ENCODE measurements around the gene ATP6AP1. TPM values are rescaled to one million over a fixed set of nuclear protein-coding genes. Genes with fewer than 3 reads are reported as not detected.
"Not testable (repeated sequence)": the region's sequence is repeated elsewhere in the genome, so short reads cannot be mapped to it uniquely, and the experiment has no call there.

The ATP6AP1 gene
- polyA plus RNA-seq, 4 donors, result 90.0 to 165 (median 151) TPM

GRCh38 chrX:154398668-154399526, 29.6 kb upstream of the ATP6AP1 start:
- DNase-seq (ENCODE audit: low read depth in 4 of 4, low spot score in 3 of 4), result peak in 1 of 4 donors; percentile 60

DNA sequence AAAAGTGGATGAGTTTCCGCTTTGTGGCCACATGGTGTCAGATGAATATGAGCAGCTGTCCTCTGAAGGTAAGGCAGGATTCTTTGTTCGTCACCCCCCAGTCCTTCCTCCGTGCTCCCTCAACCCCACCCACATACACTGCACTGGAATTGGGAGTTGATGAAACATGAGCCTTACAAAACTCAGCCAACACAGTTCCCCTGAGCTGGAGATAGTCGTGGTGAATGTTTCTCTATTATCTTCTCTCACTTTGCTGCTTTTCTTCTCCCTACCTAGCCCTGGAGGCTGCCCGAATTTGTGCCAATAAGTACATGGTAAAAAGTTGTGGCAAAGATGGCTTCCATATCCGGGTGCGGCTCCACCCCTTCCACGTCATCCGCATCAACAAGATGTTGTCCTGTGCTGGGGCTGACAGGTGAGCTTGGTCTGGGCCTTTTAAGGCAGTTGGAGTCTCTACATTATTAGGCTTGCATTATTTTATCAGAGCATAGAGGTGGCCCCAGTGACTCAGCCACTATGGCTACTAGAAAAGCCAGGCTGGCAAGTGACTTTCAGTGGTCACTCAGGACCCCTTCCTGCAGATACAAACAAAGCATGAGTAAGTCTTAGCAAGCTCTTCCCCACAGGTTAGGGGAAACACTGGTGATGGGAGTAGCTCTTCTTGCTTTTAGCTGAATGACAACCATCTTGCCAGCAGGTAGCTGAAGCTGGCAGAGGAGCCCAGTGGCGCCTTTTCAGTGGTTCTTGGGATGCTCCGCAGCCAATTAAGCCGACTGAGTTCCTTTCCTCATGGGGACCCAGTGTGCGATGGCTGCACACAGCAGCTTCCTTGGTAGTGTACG, 28.7 kb upstream of the ATP6AP1 start:
- no peak for DNase-seq (ENCODE audit: low read depth in 4 of 4, low spot score in 3 of 4)

DNA sequence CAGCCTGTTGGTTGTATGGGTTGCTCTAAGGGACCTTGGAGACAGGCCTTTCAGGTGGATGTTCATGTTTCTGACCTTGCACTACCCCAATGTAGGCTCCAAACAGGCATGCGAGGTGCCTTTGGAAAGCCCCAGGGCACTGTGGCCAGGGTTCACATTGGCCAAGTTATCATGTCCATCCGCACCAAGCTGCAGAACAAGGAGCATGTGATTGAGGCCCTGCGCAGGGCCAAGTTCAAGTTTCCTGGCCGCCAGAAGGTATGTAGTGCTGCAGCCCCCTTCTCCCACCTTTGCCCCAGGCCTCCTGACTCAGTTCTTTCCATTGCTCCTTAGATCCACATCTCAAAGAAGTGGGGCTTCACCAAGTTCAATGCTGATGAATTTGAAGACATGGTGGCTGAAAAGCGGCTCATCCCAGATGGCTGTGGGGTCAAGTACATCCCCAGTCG, 28.1 kb upstream of the ATP6AP1 start:
- DNase-seq (ENCODE audit: low read depth in 4 of 4, low spot score in 3 of 4), result not testable (repeated sequence)

- DNase-seq (ENCODE audit: low read depth in 4 of 4, low spot score in 3 of 4), result no peak
Observed at GRCh38 chrX:154401045-154401799, 27.3 kb upstream of the ATP6AP1 start.

DNA sequence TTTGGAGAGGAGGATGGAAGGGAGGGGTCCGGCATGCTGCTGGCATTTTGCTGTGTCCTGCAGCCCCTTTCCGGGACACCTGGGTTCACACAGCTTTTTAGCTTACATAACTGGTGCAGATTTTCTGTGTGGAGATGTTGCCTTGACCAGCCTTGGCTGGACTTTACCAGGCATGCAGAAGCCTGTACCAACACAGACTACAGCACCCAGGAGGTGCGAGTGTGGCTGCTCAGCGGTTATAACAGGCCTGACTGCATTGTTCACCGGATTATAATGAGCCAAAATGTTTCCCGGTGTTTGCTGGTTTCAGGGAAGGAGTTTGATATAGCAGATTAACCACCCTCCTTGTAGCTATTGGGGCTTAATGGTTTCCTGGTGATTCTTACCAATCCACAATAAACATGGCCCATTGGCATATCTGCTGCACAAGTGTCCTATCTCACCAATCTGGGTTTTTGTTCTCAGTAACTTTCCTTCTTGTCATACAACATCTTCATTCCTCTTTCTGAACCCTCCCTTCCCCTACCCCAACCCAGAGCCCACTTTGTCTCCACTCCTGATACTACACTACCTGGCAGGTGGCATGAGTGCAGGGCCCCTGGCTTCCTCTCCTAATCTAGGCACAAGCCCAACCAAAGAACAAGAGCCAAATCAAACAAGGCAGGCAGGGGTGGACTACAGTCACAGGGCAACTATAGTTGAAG, 26.4 kb upstream of the ATP6AP1 start:
- no peak for DNase-seq (ENCODE audit: low read depth in 4 of 4, low spot score in 3 of 4)

GRCh38 chrX:154402622-154403127, 25.8 kb upstream of the ATP6AP1 start:
- no peak for DNase-seq (ENCODE audit: low read depth in 4 of 4, low spot score in 3 of 4)

DNA sequence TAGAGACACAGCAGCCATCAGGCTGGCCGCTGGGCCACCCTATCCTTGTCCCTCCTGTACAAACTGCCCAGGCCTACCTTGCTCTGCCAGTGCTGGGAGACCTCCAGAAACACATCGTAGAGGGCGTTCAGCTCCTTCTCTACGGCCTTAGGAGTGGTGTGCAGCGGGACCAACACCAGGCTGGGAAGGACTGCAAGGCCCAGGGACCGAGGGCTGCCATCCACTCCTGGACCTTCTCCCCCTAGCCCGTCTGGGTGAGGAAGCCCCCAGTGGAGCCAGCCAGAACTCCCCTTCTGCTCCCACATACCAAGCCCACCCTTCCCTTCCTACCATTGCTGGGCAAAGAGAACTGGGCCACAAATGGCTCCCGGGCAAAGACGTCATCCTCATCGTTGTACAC, 25.3 kb upstream of the ATP6AP1 start:
- DNase-seq (ENCODE audit: low read depth in 4 of 4, low spot score in 3 of 4), result no peak

DNA sequence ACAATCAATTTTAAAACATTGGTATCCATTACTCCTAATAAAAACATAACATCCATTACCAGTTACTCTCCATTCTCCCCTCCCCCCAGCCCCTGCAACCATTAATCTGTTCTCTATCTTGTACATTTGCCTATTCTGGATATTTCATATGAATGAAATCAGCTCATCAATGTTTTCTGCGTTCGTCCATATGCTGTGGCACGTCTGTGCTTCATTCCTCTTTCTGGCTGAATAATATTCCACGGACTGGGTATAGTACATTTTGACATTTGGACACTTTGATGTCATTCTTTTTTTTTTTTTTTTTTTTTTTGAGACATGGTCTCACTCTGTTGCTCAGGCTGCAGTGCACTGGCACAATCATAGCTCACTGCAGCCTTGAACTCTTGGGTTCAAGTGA, 24.6 kb upstream of the ATP6AP1 start:
- no peak for DNase-seq (ENCODE audit: low read depth in 4 of 4, low spot score in 3 of 4)

- DNase-seq (ENCODE audit: low read depth in 4 of 4, low spot score in 3 of 4), result no peak
Observed at GRCh38 chrX:154404625-154405192, 23.8 kb upstream of the ATP6AP1 start.

DNA sequence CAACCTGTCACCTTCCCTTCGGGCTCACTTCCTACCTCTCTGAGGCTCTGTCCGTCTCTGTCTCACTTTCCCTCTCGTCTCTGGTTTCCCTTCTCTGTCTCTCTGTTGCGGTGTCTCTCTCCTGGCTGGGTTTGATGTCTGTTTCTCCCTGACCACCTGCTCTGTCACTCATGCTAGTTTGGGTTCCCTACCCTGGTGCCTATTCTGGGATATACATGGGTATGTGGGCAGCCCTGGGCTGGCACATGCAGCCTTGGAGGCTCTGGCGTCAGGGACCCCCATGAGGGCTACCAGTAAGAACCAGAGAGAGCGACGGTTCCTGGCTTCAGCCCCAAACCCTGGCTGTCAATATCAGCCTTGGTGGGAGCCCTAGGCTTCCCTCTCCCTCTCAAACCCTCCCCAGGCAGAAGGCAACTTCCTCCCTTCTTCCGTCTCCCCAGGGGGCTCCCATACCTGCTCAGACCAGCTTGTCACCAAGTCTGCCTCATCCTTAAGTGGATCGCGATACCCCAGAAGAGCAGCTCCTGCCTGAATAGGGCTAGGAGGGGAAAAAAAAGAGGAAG, 19.7 kb upstream of the ATP6AP1 start:
- DNase-seq (ENCODE audit: low read depth in 4 of 4, low spot score in 3 of 4), result no peak

- DNase-seq (ENCODE audit: low read depth in 4 of 4, low spot score in 3 of 4), result no peak
Observed at GRCh38 chrX:154409222-154409871, 19.1 kb upstream of the ATP6AP1 start, which contains the start of gene DNASE1L1. DNASE1L1 (minus strand) TSS chrX:154409254; CDS start chrX:154405568, 3,686 bp downstream.

DNA sequence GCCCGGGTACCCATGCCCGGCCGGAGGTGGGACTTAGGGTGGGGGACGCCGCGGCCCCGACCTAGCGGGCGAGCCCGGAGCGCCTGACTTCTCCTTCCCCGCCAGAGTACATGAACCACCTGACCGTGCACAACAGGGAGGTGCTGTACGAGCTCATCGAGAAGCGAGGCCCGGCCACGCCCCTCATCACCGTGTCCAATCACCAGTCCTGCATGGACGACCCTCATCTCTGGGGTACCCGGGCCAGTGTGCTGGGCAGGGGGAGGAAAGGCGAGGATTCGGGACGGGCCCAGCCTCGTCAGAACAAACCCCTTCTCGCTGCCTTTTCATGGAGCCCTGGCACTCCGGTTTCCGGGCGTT, 16.5 kb upstream of the ATP6AP1 start:
- no peak for DNase-seq (ENCODE audit: low read depth in 4 of 4, low spot score in 3 of 4)

- DNase-seq (ENCODE audit: low read depth in 4 of 4, low spot score in 3 of 4), result no peak
Observed at GRCh38 chrX:154412468-154412867, 16.0 kb upstream of the ATP6AP1 start.

- no peak for DNase-seq (ENCODE audit: low read depth in 4 of 4, low spot score in 3 of 4)
Observed at GRCh38 chrX:154413142-154413541, 15.3 kb upstream of the ATP6AP1 start.

DNA sequence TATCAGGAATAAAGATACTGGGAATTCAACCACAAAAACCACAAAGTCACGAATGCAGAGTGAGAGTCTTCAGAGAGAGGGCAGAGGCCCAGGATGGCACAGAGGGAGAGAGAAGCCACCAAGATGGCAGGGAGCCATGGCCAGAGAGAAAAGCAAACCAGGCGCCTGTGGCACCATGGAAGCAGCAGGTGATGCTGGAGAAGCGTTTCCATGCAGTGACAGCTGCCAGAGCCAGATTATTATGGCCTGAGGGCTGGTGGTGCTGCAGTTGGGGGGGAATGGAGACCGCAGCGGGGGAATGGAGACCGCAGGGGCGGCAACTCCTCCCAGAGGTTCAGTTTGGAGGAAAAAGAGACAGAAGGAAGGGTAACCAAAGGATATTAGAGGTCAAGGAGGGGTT, 11.3 kb upstream of the ATP6AP1 start:
- no peak for DNase-seq (ENCODE audit: low read depth in 4 of 4, low spot score in 3 of 4)

- DNase-seq (ENCODE audit: low read depth in 4 of 4, low spot score in 3 of 4), result no peak
Observed at GRCh38 chrX:154419189-154419588, 9.3 kb upstream of the ATP6AP1 start.

GRCh38 chrX:154419688-154420401, 8.6 kb upstream of the ATP6AP1 start:
- DNase-seq (ENCODE audit: low read depth in 4 of 4, low spot score in 3 of 4), result no peak

- no peak for DNase-seq (ENCODE audit: low read depth in 4 of 4, low spot score in 3 of 4)
Observed at GRCh38 chrX:154420402-154420756, 8.1 kb upstream of the ATP6AP1 start.
